Activated T-cell treated with anti-CD3 and anti-CD28 coated beads, Interleukin-2, amount 50 U/mL, for 72 hours (primary cell): Measurements from ENCODE around the gene ATP10A. TPM values are rescaled to one million over a fixed set of nuclear protein-coding genes. Genes with fewer than 3 reads are reported as not detected.
"Not testable (repeated sequence)": the region's sequence is repeated elsewhere in the genome, so short reads cannot be mapped to it uniquely, and the experiment has no call there.

Source experiments
- ATAC-seq, 2 donors: fragments of 150-1000 bp; cut with Tn5 transposase; replicated peaks in 1 of 2; 2 replicates each; pipeline ENCODE4 v1.10.0; 2021; ENCODE audit warnings: moderate library complexity in 2 of 2, mild to moderate bottlenecking in 1 of 2
- DNase-seq, 2 donors: peaks; one replicate each; pipeline ENCODE4 v3.0.0; 2021 to 2022; ENCODE audit warnings: mixed read lengths in 1 of 2
- H3K27ac Mint-ChIP-seq: one replicate; pipeline ENCODE4 v1.8.0; 2022; ENCODE audit warnings: mild to moderate bottlenecking, moderate library complexity, mixed read lengths
- H3K27me3 Mint-ChIP-seq: one replicate; pipeline ENCODE4 v1.8.0; 2022; ENCODE audit warnings: low read depth, mixed read lengths
- H3K36me3 Mint-ChIP-seq, 2 donors: one replicate each; pipeline ENCODE4 v1.8.0; 2022; ENCODE audit warnings: mixed read lengths in 2 of 2, mild to moderate bottlenecking in 1 of 2; ENCODE audit not compliant: insufficient read depth in 2 of 2
- H3K4me1 Mint-ChIP-seq: one replicate; pipeline ENCODE4 v1.8.0; 2022; ENCODE audit warnings: low read depth, mixed read lengths
- H3K4me3 Mint-ChIP-seq, 2 donors: one replicate each; pipeline ENCODE4 v1.8.0; 2022; ENCODE audit warnings: mild to moderate bottlenecking in 2 of 2, mixed read lengths in 2 of 2, moderate library complexity in 2 of 2
- H3K9me3 Mint-ChIP-seq, 2 donors: one replicate each; pipeline ENCODE4 v1.8.0; 2022; ENCODE audit warnings: mixed read lengths in 2 of 2
- total RNA-seq, 2 donors: library from RNA; stranded (reverse); gene quantifications; one replicate each; pipeline ENCODE4 v1.2.3, GENCODE V29; 2022

The ATP10A gene
- total RNA-seq, 2 donors from 2014 or later, result 21.9 to 25.6 TPM

GRCh38 chr15:25655207-25655948 lies 207.7 kb downstream of the ATP10A start:
- no peak overlapping the region for H3K4me3 Mint-ChIP-seq
- H3K9me3 Mint-ChIP-seq, result peaks cover 0 to 2% of the 10 kb centered on the region in 2 donors
- ATAC-seq, result no peak
- peaks cover 9% of the 10 kb centered on the region for H3K4me1 Mint-ChIP-seq
- H3K36me3 Mint-ChIP-seq, result no peaks in the 10 kb centered on the region
- H3K27ac Mint-ChIP-seq, result no peak overlapping the region
- H3K27me3 Mint-ChIP-seq, result peaks cover 10% of the 10 kb centered on the region
- DNase-seq, result no peak

DNA sequence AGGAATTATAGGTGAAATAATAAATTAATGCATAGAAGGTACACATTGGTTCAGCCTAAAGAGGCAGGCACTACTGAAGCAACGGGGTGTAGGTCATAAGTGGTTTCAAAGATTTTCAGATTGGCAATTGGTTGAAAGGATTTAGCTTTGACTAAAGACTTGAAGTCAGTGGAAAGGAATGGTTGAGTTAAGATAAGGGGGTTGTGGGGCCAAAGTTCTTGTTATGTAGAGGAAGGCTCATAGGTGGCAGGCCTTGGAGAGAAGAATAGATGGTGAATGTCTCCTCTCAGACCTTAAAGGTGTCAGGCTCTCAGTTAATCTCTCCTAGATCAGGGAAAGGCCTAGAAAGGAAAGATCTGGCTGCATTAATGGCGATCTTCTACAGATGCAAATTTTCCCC lies 209.8 kb downstream of the ATP10A start:
- ATAC-seq, result no peak
- Mint-ChIP-seq H3K36me3 (no peaks in the 10 kb centered on the region), H3K4me3 (no peak overlapping the region), H3K27ac (no peak overlapping the region), H3K27me3 (peaks cover 15% of the 10 kb centered on the region), H3K4me1 (peaks cover 9% of the 10 kb centered on the region), H3K9me3 (peaks cover 0 to 2% of the 10 kb centered on the region in 2 donors)
- DNase-seq, result no peak

GRCh38 chr15:25652704-25653103 lies 210.4 kb downstream of the ATP10A start:
- no peak for DNase-seq
- H3K4me3 Mint-ChIP-seq, result no peak overlapping the region
- no peaks in the 10 kb centered on the region for H3K36me3 Mint-ChIP-seq
- peaks cover 15% of the 10 kb centered on the region for H3K27me3 Mint-ChIP-seq
- peaks cover 9% of the 10 kb centered on the region for H3K4me1 Mint-ChIP-seq
- H3K9me3 Mint-ChIP-seq, result no peaks in the 10 kb centered on the region
- H3K27ac Mint-ChIP-seq, result no peak overlapping the region
- peak; percentile 34 to 50 for ATAC-seq

GRCh38 chr15:25649390-25649789 lies 213.7 kb downstream of the ATP10A start:
- DNase-seq (no peak), ATAC-seq (no peak)
- Mint-ChIP-seq H3K27ac (no peak overlapping the region), H3K4me3 (no peak overlapping the region), H3K36me3 (no peaks in the 10 kb centered on the region), H3K9me3 (no peaks in the 10 kb centered on the region), H3K4me1 (peaks cover 9% of the 10 kb centered on the region), H3K27me3 (peaks cover 24% of the 10 kb centered on the region)

- Mint-ChIP-seq H3K27me3 (peaks cover 33% of the 10 kb centered on the region), H3K27ac (no peak overlapping the region), H3K9me3 (no peaks in the 10 kb centered on the region), H3K36me3 (no peaks in the 10 kb centered on the region), H3K4me1 (no peaks in the 10 kb centered on the region), H3K4me3 (no peak overlapping the region)
- ATAC-seq (no peak), DNase-seq (no peak)
Observed at GRCh38 chr15:25643120-25643519, 220.0 kb downstream of the ATP10A start.

- DNase-seq (no peak), ATAC-seq (no peak)
- H3K9me3 Mint-ChIP-seq, result no peaks in the 10 kb centered on the region
- no peak overlapping the region for H3K27ac Mint-ChIP-seq
- no peaks in the 10 kb centered on the region for H3K4me1 Mint-ChIP-seq
- no peaks in the 10 kb centered on the region for H3K36me3 Mint-ChIP-seq
- no peak overlapping the region for H3K4me3 Mint-ChIP-seq
- H3K27me3 Mint-ChIP-seq, result peaks cover 24% of the 10 kb centered on the region
Observed at GRCh38 chr15:25641762-25642161, 221.4 kb downstream of the ATP10A start.

GRCh38 chr15:25641361-25641760 lies 221.8 kb downstream of the ATP10A start:
- H3K9me3 Mint-ChIP-seq, result no peaks in the 10 kb centered on the region
- no peak overlapping the region for H3K4me3 Mint-ChIP-seq
- no peak overlapping the region for H3K27ac Mint-ChIP-seq
- no peak for ATAC-seq
- no peak for DNase-seq
- H3K27me3 Mint-ChIP-seq, result peaks cover 24% of the 10 kb centered on the region
- no peaks in the 10 kb centered on the region for H3K36me3 Mint-ChIP-seq
- H3K4me1 Mint-ChIP-seq, result no peaks in the 10 kb centered on the region

DNA sequence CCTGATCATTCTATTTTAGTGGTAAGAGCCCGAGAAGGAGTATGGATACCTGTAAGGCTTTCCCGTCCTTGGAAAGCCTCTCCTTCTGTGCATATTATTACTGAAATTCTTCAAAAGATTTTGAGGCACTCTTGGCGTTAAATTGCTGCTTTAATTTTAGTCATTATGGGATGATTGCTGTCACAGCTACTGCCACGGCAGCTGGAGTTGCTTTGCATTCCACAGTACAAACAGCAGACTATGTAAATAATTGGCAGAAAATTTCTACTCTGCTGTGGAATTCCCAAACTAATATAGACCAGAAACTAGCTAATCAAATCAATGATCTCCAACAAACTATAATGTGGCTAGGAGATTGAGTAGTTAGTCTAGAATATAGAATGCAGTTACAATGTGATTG lies 222.2 kb downstream of the ATP10A start:
- H3K27me3 Mint-ChIP-seq, result peaks cover 24% of the 10 kb centered on the region
- H3K27ac Mint-ChIP-seq, DNase-seq, ATAC-seq, H3K4me3 Mint-ChIP-seq, H3K36me3 Mint-ChIP-seq, H3K4me1 Mint-ChIP-seq, H3K9me3 Mint-ChIP-seq: not testable (repeated sequence)

- Mint-ChIP-seq H3K4me3 (no peak overlapping the region), H3K9me3 (no peaks in the 10 kb centered on the region), H3K4me1 (no peaks in the 10 kb centered on the region), H3K36me3 (no peaks in the 10 kb centered on the region), H3K27me3 (peaks cover 24% of the 10 kb centered on the region), H3K27ac (no peak overlapping the region)
- DNase-seq (no peak), ATAC-seq (no peak)
Observed at GRCh38 chr15:25640381-25640780, 222.7 kb downstream of the ATP10A start.

DNA sequence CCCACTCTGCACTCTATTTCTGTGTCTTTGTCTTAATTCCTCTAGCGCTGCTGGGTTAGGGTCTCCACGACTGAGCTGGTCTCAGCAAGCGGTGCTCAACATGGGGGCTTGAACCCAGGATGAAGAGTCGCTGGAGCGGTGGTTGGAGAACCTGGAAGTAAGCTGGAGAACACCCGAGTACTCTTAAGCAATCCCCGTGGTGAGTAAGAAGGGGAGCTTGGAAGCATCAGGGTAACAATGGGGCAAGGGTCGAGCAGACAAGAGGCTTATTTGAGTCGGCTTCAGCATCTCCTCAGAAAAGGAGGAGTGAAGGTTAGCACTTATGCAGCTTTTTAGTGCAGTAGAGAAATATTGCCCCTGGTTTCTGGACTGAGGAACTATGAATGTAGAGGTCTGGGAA lies 226.6 kb downstream of the ATP10A start:
- not testable (repeated sequence) for DNase-seq, H3K9me3 Mint-ChIP-seq, H3K4me3 Mint-ChIP-seq, H3K4me1 Mint-ChIP-seq, H3K36me3 Mint-ChIP-seq, ATAC-seq, H3K27me3 Mint-ChIP-seq, H3K27ac Mint-ChIP-seq

- peaks cover 2% of the 10 kb centered on the region for H3K27me3 Mint-ChIP-seq
- DNase-seq (no peak), ATAC-seq (peak in 1 of 2 donors; percentile 54)
- H3K27ac Mint-ChIP-seq, result no peak overlapping the region
- H3K4me1 Mint-ChIP-seq, result no peaks in the 10 kb centered on the region
- H3K36me3 Mint-ChIP-seq, result no peaks in the 10 kb centered on the region
- no peak overlapping the region for H3K4me3 Mint-ChIP-seq
- no peaks in the 10 kb centered on the region for H3K9me3 Mint-ChIP-seq
Observed at GRCh38 chr15:25635191-25635590, 227.9 kb downstream of the ATP10A start.

GRCh38 chr15:25633862-25634261 lies 229.3 kb downstream of the ATP10A start:
- no peak overlapping the region for H3K27ac Mint-ChIP-seq
- ATAC-seq, result no peak
- no peak overlapping the region for H3K4me3 Mint-ChIP-seq
- H3K36me3 Mint-ChIP-seq, result no peaks in the 10 kb centered on the region
- DNase-seq, result no peak
- no peaks in the 10 kb centered on the region for H3K4me1 Mint-ChIP-seq
- H3K9me3 Mint-ChIP-seq, result peaks cover 0 to 2% of the 10 kb centered on the region in 2 donors
- no peaks in the 10 kb centered on the region for H3K27me3 Mint-ChIP-seq

DNA sequence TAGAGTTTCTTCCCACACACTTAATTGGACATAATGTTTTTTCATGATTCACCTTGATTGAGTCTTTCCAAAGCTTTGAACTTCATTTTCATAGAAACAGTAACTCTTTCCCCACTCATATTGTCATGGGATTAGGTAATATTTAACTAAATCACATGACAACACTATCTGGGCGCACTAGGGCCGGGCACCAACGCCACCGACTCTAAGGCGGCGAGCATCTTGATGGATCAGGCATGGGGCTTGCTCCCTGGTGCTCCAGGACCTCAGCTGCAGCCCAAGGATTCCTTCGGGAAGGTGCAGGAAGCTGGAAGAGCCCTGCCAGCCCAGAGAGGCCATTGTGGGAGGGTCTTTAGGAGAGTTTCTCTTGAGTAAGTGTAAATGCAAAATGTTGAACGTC lies 231.2 kb downstream of the ATP10A start:
- H3K27ac Mint-ChIP-seq, result no peak overlapping the region
- ATAC-seq (no peak), DNase-seq (no peak)
- no peaks in the 10 kb centered on the region for H3K27me3 Mint-ChIP-seq
- peaks cover 0 to 2% of the 10 kb centered on the region in 2 donors for H3K9me3 Mint-ChIP-seq
- no peaks in the 10 kb centered on the region for H3K36me3 Mint-ChIP-seq
- H3K4me1 Mint-ChIP-seq, result no peaks in the 10 kb centered on the region
- no peak overlapping the region for H3K4me3 Mint-ChIP-seq
